Adrenal gland (tissue), 5 donors: ENCODE measurements around the gene TSPYL2.

Experiments used
- POLR2A ChIP-seq, 2 donors: fragments of 450-650 bp; IDR thresholded peaks; one replicate each; pipeline ENCODE4 v1.6.1; 2017; ENCODE audit warnings: antibody characterized with exemption in 2 of 2, mild to moderate bottlenecking in 2 of 2, moderate library complexity in 1 of 2
- TF ChIP-seq, protein P1 (sequence below), 6 experiments: fragments of 450-650 bp in 4 of 6; fragments of 200-600 bp in 2 of 6; sonication (generic) in 1 of 6; IDR thresholded peaks; 1 replicate in 5 of 6; 2 replicates in 1 of 6; pipeline versions ENCODE4 v1.5.1 to v1.8.0; 2016 to 2021; ENCODE audit warnings: antibody characterized with exemption in 6 of 6, mild to moderate bottlenecking in 2 of 6, moderate library complexity in 1 of 6
- donor health status: DM: no; HTN: no; CAD: no.

GRCh38 chrX:53115550-53115874 lies 33.3 kb downstream of the TSPYL2 start:
- TF ChIP-seq, protein P1, sequence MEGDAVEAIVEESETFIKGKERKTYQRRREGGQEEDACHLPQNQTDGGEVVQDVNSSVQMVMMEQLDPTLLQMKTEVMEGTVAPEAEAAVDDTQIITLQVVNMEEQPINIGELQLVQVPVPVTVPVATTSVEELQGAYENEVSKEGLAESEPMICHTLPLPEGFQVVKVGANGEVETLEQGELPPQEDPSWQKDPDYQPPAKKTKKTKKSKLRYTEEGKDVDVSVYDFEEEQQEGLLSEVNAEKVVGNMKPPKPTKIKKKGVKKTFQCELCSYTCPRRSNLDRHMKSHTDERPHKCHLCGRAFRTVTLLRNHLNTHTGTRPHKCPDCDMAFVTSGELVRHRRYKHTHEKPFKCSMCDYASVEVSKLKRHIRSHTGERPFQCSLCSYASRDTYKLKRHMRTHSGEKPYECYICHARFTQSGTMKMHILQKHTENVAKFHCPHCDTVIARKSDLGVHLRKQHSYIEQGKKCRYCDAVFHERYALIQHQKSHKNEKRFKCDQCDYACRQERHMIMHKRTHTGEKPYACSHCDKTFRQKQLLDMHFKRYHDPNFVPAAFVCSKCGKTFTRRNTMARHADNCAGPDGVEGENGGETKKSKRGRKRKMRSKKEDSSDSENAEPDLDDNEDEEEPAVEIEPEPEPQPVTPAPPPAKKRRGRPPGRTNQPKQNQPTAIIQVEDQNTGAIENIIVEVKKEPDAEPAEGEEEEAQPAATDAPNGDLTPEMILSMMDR (IDR thresholded peaks at IDR 0.05), result no peak
- TF ChIP-seq POLR2A (IDR thresholded peaks at IDR 0.05), result no peak
